GM21737 (cell line): ENCODE results near the gene CCDC122.
"Not testable (repeated sequence)": the region's sequence is repeated elsewhere in the genome, so short reads cannot be mapped to it uniquely, and the experiment has no call there.

Experiments used
- ATAC-seq: cut with Tn5 transposase; IDR thresholded peaks from one replicate; pipeline ENCODE4 v1.9.1; 2021; ENCODE audit warnings: mild to moderate bottlenecking, moderate library complexity; ENCODE audit not compliant: unreplicated experiment

The CCDC122 gene

GRCh38 chr13:43877766-43878165, 1.8 kb downstream of the CCDC122 start:
- ATAC-seq: no peak

GRCh38 chr13:43877326-43877725, 2.2 kb downstream of the CCDC122 start:
- no peak for ATAC-seq

- no peak for ATAC-seq
These were observed 3.2 kb downstream of the CCDC122 start for GRCh38 chr13:43876366-43876765.

GRCh38 chr13:43874504-43875092, 4.9 kb downstream of the CCDC122 start:
- ATAC-seq: no peak

- no peak for ATAC-seq
These were observed 7.4 kb downstream of the CCDC122 start for GRCh38 chr13:43872181-43872580.

GRCh38 chr13:43865892-43866291, 13.6 kb downstream of the CCDC122 start:
- ATAC-seq: no peak

GRCh38 chr13:43864921-43865320, 14.6 kb downstream of the CCDC122 start:
- no peak for ATAC-seq

GRCh38 chr13:43861863-43862262, 17.7 kb downstream of the CCDC122 start:
- ATAC-seq: no peak

GRCh38 chr13:43852923-43853404, 26.6 kb downstream of the CCDC122 start:
- no peak for ATAC-seq

- ATAC-seq: no peak
These were observed 28.7 kb downstream of the CCDC122 start for GRCh38 chr13:43850873-43851272.

GRCh38 chr13:43848001-43848649, 31.4 kb downstream of the CCDC122 start:
- no peak for ATAC-seq

GRCh38 chr13:43846496-43847158, 32.9 kb downstream of the CCDC122 start:
- no peak for ATAC-seq

GRCh38 chr13:43838909-43839308, 40.6 kb downstream of the CCDC122 start:
- ATAC-seq: no peak

- ATAC-seq: no peak
These were observed 43.8 kb downstream of the CCDC122 start for GRCh38 chr13:43835701-43836100.

GRCh38 chr13:43831088-43831487, 48.5 kb downstream of the CCDC122 start:
- no peak for ATAC-seq

- ATAC-seq: no peak
These were observed 49.1 kb downstream of the CCDC122 start for GRCh38 chr13:43830497-43830881.

GRCh38 chr13:43824656-43825055, 54.9 kb downstream of the CCDC122 start:
- ATAC-seq: not testable (repeated sequence)

GRCh38 chr13:43822969-43823368, 56.6 kb downstream of the CCDC122 start:
- no peak for ATAC-seq

GRCh38 chr13:43816401-43816889, 63.1 kb downstream of the CCDC122 start:
- ATAC-seq: no peak

- no peak for ATAC-seq
These were observed 64.3 kb downstream of the CCDC122 start for GRCh38 chr13:43815204-43815603.

- no peak for ATAC-seq
These were observed 70.9 kb downstream of the CCDC122 start for GRCh38 chr13:43808676-43809075.

- ATAC-seq: no peak
These were observed 73.8 kb downstream of the CCDC122 start for GRCh38 chr13:43805681-43806128.
